Small intestine (tissue), 7 donors: ENCODE measurements around the gene AGPAT3. TPM values are rescaled to one million over a fixed set of nuclear protein-coding genes. Genes with fewer than 3 reads are reported as not detected.

Experiments
- DNase-seq, 2 donors: peaks; one replicate each; pipeline versions ENCODE4 v3.0.0 to v3.0.0-alpha.2; 2013
- FAIRE-seq: peaks from 2 replicates; lab custom pipeline; 2012; peaks lifted over from hg19 to GRCh38; lab: Jason Lieb, UNC
- H3K27ac ChIP-seq, 3 donors: one replicate each; pipeline ENCODE4 v1.5.1; 2013; ENCODE audit warnings: low read length in 2 of 3, mild to moderate bottlenecking in 2 of 3, control low read depth in 1 of 3, inconsistent platforms in 1 of 3, low read depth in 1 of 3, moderate library complexity in 1 of 3
- H3K27me3 ChIP-seq, 3 donors: one replicate each; pipeline ENCODE4 v1.6.1; 2013; ENCODE audit warnings: low read length in 3 of 3, inconsistent platforms in 1 of 3; ENCODE audit not compliant: control insufficient read depth in 3 of 3, insufficient read depth in 3 of 3
- H3K36me3 ChIP-seq, 3 donors: one replicate each; pipeline ENCODE4 v1.6.1; 2013; ENCODE audit warnings: low read length in 3 of 3, inconsistent platforms in 1 of 3, low read depth in 1 of 3, mild to moderate bottlenecking in 1 of 3, moderate library complexity in 1 of 3; ENCODE audit not compliant: control insufficient read depth in 3 of 3, insufficient read depth in 2 of 3
- H3K4me1 ChIP-seq, 3 donors: one replicate each; pipeline ENCODE4 v1.6.1; 2013; ENCODE audit warnings: low read length in 2 of 3, inconsistent platforms in 1 of 3, low read depth in 1 of 3, mild to moderate bottlenecking in 1 of 3, moderate library complexity in 1 of 3; ENCODE audit not compliant: control insufficient read depth in 3 of 3, insufficient read depth in 2 of 3
- H3K4me3 ChIP-seq, 3 donors: one replicate each; pipeline ENCODE4 v1.5.1; 2013; ENCODE audit warnings: low read length in 3 of 3, control low read depth in 1 of 3, inconsistent platforms in 1 of 3, low read depth in 1 of 3, mild to moderate bottlenecking in 1 of 3, moderate library complexity in 1 of 3
- H3K9me3 ChIP-seq, 2 donors: one replicate each; pipeline ENCODE4 v1.6.1; 2013; ENCODE audit warnings: low read depth in 1 of 2, low read length in 1 of 2; ENCODE audit not compliant: control insufficient read depth in 2 of 2, insufficient read depth in 1 of 2
- WGBS, 3 donors: extraction: QIAGEN DNeasy Blood & Tissue Kit; methylation state at CpG; one replicate each; pipeline ENCODE4 v1.1.7; 2013; 5-methylcytosine and 5-hydroxymethylcytosine counted together
- polyA plus RNA-seq, 4 donors: library from polyadenylated mRNA; stranded (reverse) in 3 of 4; unstranded in 1 of 4; fragments of 200-250 nt in 3 of 4; fragments of 120-200 nt in 1 of 4; gene quantifications; one replicate each; pipeline versions ENCODE4 v1.2.1 to v1.2.3, GENCODE V29; 2013
- donor health status: healthy with polysubstance abuse.
- donor health status: control.
- donor health status: control.
- donor health status: Bipolar disorder and iron deficiency.
- donor health status: healthy.

The AGPAT3 gene
- polyA plus RNA-seq, 4 donors: 21.3 to 93.2 (median 42.8) TPM

DNA sequence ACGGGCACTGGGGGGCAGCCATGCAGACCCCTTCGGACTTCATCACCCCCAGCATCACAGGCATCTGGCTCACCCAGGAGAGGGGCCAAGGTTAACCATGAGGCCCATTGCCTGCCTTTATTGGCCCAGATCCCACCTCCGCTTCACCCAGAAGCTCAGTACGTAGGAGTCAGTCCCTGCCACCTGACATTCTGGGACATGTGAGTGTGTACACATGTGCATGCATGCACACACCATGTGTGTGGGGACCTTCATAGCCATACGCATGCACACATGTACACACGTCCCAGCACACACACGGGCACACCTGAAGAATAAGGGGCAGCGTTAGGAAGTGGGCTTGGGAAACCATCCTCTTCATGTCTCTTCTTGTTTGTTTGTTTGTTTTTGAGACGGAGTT is 123.0 kb downstream of the AGPAT3 start:
- Histone ChIP-seq H3K27me3 (no peaks in the 10 kb centered on the region), H3K27ac (no peak overlapping the region), H3K9me3 (no peaks in the 10 kb centered on the region), H3K4me1 (no peaks in the 10 kb centered on the region), H3K36me3 (peaks cover 0 to 12% (median 1%) of the 10 kb centered on the region in 3 donors), H3K4me3 (no peak overlapping the region)
- FAIRE-seq (no peak), DNase-seq (no peak)
- 60 to 82% (median 72%) methylated on average over 9 of the region's 9 CpGs for WGBS, 3 donors

- FAIRE-seq (no peak), DNase-seq (no peak)
- 59 to 81% (median 70%) methylated on average over 23 of the region's 23 CpGs for WGBS, 3 donors
These were observed 123.6 kb downstream of the AGPAT3 start for GRCh38 chr21:43988506-43989230.

GRCh38 chr21:43989401-43989800 is 124.4 kb downstream of the AGPAT3 start:
- H3K27me3 ChIP-seq: no peaks in the 10 kb centered on the region
- 80 to 89% (median 86%) methylated on average over 7 of the region's 7 CpGs for WGBS, 3 donors
- no peaks in the 10 kb centered on the region for H3K4me1 ChIP-seq
- FAIRE-seq: no peak
- DNase-seq: no peak
- H3K27ac ChIP-seq: no peak overlapping the region
- H3K4me3 ChIP-seq: no peak overlapping the region
- no peaks in the 10 kb centered on the region for H3K9me3 ChIP-seq
- no peaks in the 10 kb centered on the region for H3K36me3 ChIP-seq

More at GRCh38 chr21:43988506-43989230, 123.6 kb downstream of the AGPAT3 start:
- Histone ChIP-seq H3K4me1 (no peaks in the 10 kb centered on the region), H3K27me3 (no peaks in the 10 kb centered on the region), H3K36me3 (peaks cover 0 to 5% (median 0%) of the 10 kb centered on the region in 3 donors), H3K4me3 (no peak overlapping the region), H3K27ac (no peak overlapping the region), H3K9me3 (no peaks in the 10 kb centered on the region)

DNA sequence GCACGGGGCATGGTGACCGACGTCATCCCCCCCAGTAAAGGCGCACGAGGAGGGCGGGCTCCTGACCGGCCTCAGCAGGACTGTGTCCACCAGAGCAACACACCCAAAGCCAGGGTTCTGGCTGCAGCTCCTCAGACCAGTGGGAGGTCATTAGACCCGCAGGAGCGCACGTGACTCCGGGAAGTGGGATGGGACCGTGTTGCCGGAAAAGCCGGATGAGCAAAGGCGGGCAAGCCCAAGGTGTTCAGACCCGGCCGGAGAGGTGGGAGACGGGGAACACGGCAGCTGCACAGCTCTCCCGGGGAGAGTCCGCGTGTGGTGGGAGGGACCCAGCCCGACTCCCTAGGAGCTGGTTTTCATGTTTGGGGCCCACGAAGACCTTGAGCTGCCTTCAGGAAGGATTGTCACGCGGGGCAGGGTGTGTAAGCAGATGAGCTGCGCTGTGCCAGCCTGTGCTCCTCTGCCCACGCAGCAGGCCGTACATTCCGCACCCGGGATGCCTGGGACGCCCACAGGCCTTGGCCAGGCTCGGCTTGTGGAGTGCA is 126.5 kb downstream of the AGPAT3 start:
- Histone ChIP-seq H3K4me1 (no peaks in the 10 kb centered on the region), H3K36me3 (no peaks in the 10 kb centered on the region), H3K27me3 (no peaks in the 10 kb centered on the region), H3K4me3 (no peak overlapping the region), H3K27ac (no peak overlapping the region), H3K9me3 (no peaks in the 10 kb centered on the region)
- WGBS, 3 donors: 86 to 88% (median 87%) methylated on average over 33 of the region's 33 CpGs
- no peak for FAIRE-seq
- no peak for DNase-seq

- FAIRE-seq: no peak
- Histone ChIP-seq H3K36me3 (no peaks in the 10 kb centered on the region), H3K4me3 (no peak overlapping the region), H3K27ac (no peak overlapping the region), H3K9me3 (no peaks in the 10 kb centered on the region), H3K27me3 (no peaks in the 10 kb centered on the region), H3K4me1 (no peaks in the 10 kb centered on the region)
- no peak for DNase-seq
- WGBS, 3 donors: 88 to 93% (median 92%) methylated on average over 11 of the region's 11 CpGs
These were observed 127.1 kb downstream of the AGPAT3 start for GRCh38 chr21:43992121-43992520.

GRCh38 chr21:43993420-43993934 is 128.5 kb downstream of the AGPAT3 start:
- H3K36me3 ChIP-seq: no peaks in the 10 kb centered on the region
- no peak overlapping the region for H3K4me3 ChIP-seq
- 75 to 84% (median 79%) methylated on average over 17 to 18 of the region's 18 CpGs for WGBS, 3 donors
- H3K27me3 ChIP-seq: no peaks in the 10 kb centered on the region
- FAIRE-seq (no peak), DNase-seq (no peak)
- no peaks in the 10 kb centered on the region for H3K9me3 ChIP-seq
- no peaks in the 10 kb centered on the region for H3K4me1 ChIP-seq
- H3K27ac ChIP-seq: no peak overlapping the region

- WGBS, 3 donors: 23 to 58% (median 45%) methylated on average over 11 of the region's 11 CpGs
- H3K27ac ChIP-seq: no peak overlapping the region
- DNase-seq (peak in 1 of 2 donors; percentile 32), FAIRE-seq (no peak)
- H3K4me1 ChIP-seq: no peaks in the 10 kb centered on the region
- no peaks in the 10 kb centered on the region for H3K36me3 ChIP-seq
- no peaks in the 10 kb centered on the region for H3K27me3 ChIP-seq
- H3K9me3 ChIP-seq: no peaks in the 10 kb centered on the region
- H3K4me3 ChIP-seq: no peak overlapping the region
These were observed 129.1 kb downstream of the AGPAT3 start for GRCh38 chr21:43994085-43994484.

DNA sequence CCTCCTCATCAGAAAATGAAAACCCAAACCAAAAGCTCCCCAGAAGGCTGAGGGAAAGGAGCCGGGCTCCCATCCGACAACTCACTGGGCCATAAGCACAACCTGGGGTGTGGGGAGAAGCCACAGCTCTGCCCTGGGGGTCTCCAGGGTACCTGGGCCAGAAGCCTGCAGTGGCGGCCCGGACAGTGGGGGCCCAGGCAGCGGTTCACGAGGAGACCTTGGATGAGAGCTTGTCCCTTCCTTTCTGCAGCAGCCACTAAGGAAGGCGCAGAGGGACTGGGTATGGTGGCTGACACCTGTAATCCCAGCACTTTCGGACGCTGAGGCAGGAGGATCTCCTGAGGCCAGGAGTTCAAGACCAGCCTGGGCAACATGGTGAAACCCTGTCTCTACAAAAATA is 129.6 kb downstream of the AGPAT3 start:
- Histone ChIP-seq H3K36me3 (no peaks in the 10 kb centered on the region), H3K4me3 (no peak overlapping the region), H3K9me3 (no peaks in the 10 kb centered on the region), H3K27me3 (no peaks in the 10 kb centered on the region), H3K27ac (no peak overlapping the region), H3K4me1 (no peaks in the 10 kb centered on the region)
- DNase-seq (no peak), FAIRE-seq (no peak)
- WGBS, 3 donors: 91 to 94% (median 91%) methylated on average over 9 of the region's 9 CpGs
